Activated CD4-positive, alpha-beta memory T cell treated with anti-CD3 and anti-CD28 coated beads for 36 hours (primary cell): Measurements from ENCODE around the gene CRTC2. TPM values are rescaled to one million over a fixed set of nuclear protein-coding genes. Genes with fewer than 3 reads are reported as not detected.

Experiments
- CTCF ChIA-PET: fragments of 350-600 bp; sonication (Branson Sonifier 250); formaldehyde crosslinking; loops from one replicate; lab custom pipeline; 2021; ENCODE audit warnings: antibody characterized with exemption, inconsistent platforms; lab: Charles Lee
- POLR2A ChIA-PET: fragments of 350-600 bp; sonication (Branson Sonifier 250); formaldehyde crosslinking; loops from one replicate; lab custom pipeline; 2021; ENCODE audit warnings: antibody characterized with exemption; lab: Charles Lee
- DNase-seq: peaks from one replicate; pipeline ENCODE4 v3.0.0-alpha.2; 2020
- H3K27ac Mint-ChIP-seq: one replicate; pipeline ENCODE4 v1.8.0; 2021; ENCODE audit warnings: mixed read lengths
- H3K27me3 Mint-ChIP-seq: one replicate; pipeline ENCODE4 v1.8.0; 2021; ENCODE audit warnings: mixed read lengths
- H3K36me3 Mint-ChIP-seq: one replicate; pipeline ENCODE4 v1.8.0; 2021; ENCODE audit warnings: mixed read lengths
- H3K4me1 Mint-ChIP-seq: one replicate; pipeline ENCODE4 v1.8.0; 2021; ENCODE audit warnings: low read depth, mixed read lengths
- H3K4me3 Mint-ChIP-seq: one replicate; pipeline ENCODE4 v1.8.0; 2021; ENCODE audit warnings: mild to moderate bottlenecking, mixed read lengths
- H3K9me3 Mint-ChIP-seq: one replicate; pipeline ENCODE4 v1.8.0; 2021; ENCODE audit warnings: mixed read lengths
- intact Hi-C: fragments of 100-400 bp; cut with micrococcal nuclease; formaldehyde crosslinking; loops from one replicate; pipeline ENCODE4 v1.15.1; 2023
- total RNA-seq, 2 experiments: library from RNA; stranded (reverse); gene quantifications; one replicate each; pipeline ENCODE4 v1.2.3, GENCODE V29; 2021

The CRTC2 gene
- total RNA-seq, 2 experiments from 2014 or later = 60.8 to 78.0 TPM

- peak overlapping the region; percentile 85 for H3K27ac Mint-ChIP-seq
- H3K27me3 Mint-ChIP-seq = no peaks in the 10 kb centered on the region
- intact Hi-C loops = loop anchor here (10.0 kb wide), 3 partner anchors 313 to 473 kb away; partner anchors contain the start of genes HAX1, S100A3, S100A4 and S100A5
- peaks cover 49% of the 10 kb centered on the region for H3K4me1 Mint-ChIP-seq
- CTCF ChIA-PET = interaction anchor here (1.4 kb wide), 1 partner anchor 15 kb away, joined by 3 read pairs; the partner anchor contains the start of gene DENND4B
- H3K4me3 Mint-ChIP-seq = peak overlapping the region; percentile 76
- POLR2A ChIA-PET = interaction anchor here (0.9 to 1.0 kb wide), 2 partner anchors 12 to 29 kb away, joined by 3 read pairs; partner anchors contain the start of gene RPS27
- no peak for DNase-seq
- H3K9me3 Mint-ChIP-seq = no peaks in the 10 kb centered on the region
- H3K36me3 Mint-ChIP-seq = peaks cover 28% of the 10 kb centered on the region
Observed at GRCh38 chr1:153961421-153961820, 3.0 kb upstream of the CRTC2 start.

DNA sequence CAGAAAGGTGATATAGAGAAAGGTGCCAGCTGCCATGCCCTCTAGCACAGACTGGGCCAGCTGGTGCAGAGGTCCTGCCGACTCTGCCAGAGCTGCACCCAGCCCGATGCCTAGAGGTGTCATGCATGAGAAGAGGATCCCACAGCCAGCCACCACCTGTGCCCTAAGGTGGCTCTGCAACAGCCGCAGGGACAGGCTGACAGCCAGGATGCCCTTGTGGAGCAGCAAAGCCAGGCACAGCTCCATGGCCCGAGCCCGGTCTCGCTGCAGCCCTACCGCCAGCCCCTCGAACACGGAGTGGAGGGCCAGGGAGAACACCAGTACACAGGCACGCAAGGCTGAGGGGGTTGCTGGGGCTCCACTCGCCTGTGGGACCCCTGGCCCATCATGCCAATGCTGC, 1.8 kb upstream of the CRTC2 start:
- POLR2A ChIA-PET = no interaction called here

GRCh38 chr1:153959454-153959853, 1.0 kb upstream of the CRTC2 start:
- H3K36me3 Mint-ChIP-seq = peaks cover 26% of the 10 kb centered on the region
- no peaks in the 10 kb centered on the region for H3K9me3 Mint-ChIP-seq
- ChIA-PET POLR2A (interaction anchor here (0.7 to 4.1 kb wide), 6 partner anchors 7 to 32 kb away, joined by 3 to 23 read pairs (median 4); partner anchors contain the start of genes CREB3L4, DENND4B and JTB), CTCF (interaction anchor here (1.2 to 2.4 kb wide), 3 partner anchors 8 to 28 kb away, joined by 4 to 13 read pairs (median 6); partner anchors contain the start of genes CREB3L4 and DENND4B)
- no peak for DNase-seq
- no peaks in the 10 kb centered on the region for H3K27me3 Mint-ChIP-seq
- H3K4me3 Mint-ChIP-seq = no peak overlapping the region
- H3K27ac Mint-ChIP-seq = peak overlapping the region; percentile 26
- peaks cover 49% of the 10 kb centered on the region for H3K4me1 Mint-ChIP-seq
- intact Hi-C loops = loop anchor here (2.0 to 5.0 kb wide), 2 partner anchors 37 to 327 kb away; partner anchors contain the start of genes CHTOP and GATAD2B

More for the DNA sequence above, 1.8 kb upstream of the CRTC2 start:
- Mint-ChIP-seq H3K36me3 (peaks cover 26% of the 10 kb centered on the region), H3K4me3 (no peak overlapping the region), H3K9me3 (no peaks in the 10 kb centered on the region), H3K27me3 (no peaks in the 10 kb centered on the region), H3K27ac (peak overlapping the region; percentile 26), H3K4me1 (peaks cover 49% of the 10 kb centered on the region)
- DNase-seq = no peak
- intact Hi-C loops = loop anchor here (10.0 kb wide), 3 partner anchors 315 to 475 kb away; partner anchors contain the start of genes HAX1, S100A3, S100A4 and S100A5
- CTCF ChIA-PET = interaction anchor here (2.4 kb wide), 1 partner anchor 14 kb away, joined by 13 read pairs; the partner anchor contains the start of gene DENND4B

DNA sequence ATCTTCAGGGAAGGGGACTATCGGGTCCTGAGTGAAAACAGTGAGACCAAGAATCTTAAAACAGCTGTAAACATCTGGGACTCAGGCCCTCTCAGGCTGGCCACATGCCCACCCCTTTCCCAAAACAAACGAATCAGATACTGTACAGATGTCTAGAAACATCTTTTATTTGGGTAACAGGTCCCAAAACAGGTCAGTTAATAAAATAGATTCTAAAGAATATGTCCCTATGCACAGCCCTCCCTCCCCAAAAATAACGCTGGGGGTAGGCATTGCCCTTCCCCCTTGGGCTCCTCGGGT, 499 bp upstream of the CRTC2 start:
- H3K4me1 Mint-ChIP-seq = peaks cover 50% of the 10 kb centered on the region
- POLR2A ChIA-PET = interaction anchor here (0.7 to 4.1 kb wide), 7 partner anchors 7 to 33 kb away, joined by 3 to 23 read pairs (median 4); partner anchors contain the start of genes CREB3L4, DENND4B, JTB and RPS27

DNA sequence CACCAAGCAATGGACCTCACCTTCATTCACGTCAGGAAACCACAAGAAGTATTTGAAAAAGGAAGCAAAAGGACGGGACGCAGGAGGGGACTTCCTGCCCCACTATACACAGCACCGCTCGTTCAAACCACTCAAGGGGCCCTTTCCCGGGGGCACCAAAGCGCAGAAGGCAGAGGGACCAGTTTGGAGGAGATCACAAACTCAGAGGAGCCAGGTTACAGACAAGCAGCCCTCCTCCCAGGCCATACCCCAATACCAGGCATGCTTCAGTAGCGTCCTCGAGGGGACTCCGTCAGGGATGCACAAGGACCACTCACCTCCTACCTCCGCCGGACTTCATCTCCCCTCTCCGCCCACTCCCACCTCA, 685 bp downstream of the CRTC2 start:
- Mint-ChIP-seq H3K27ac (peak overlapping the region; percentile 96), H3K4me3 (peak overlapping the region; percentile 97), H3K4me1 (peaks cover 51% of the 10 kb centered on the region), H3K36me3 (peaks cover 35% of the 10 kb centered on the region), H3K27me3 (no peaks in the 10 kb centered on the region), H3K9me3 (no peaks in the 10 kb centered on the region)
- peak; percentile 65 for DNase-seq
- CTCF ChIA-PET = interaction anchor here (1.0 to 2.4 kb wide), 3 partner anchors 11 to 92 kb away, joined by 3 to 31 read pairs (median 13); partner anchors contain the start of gene DENND4B
- intact Hi-C loops = loop anchor here (1.0 to 5.0 kb wide), 7 partner anchors 10 to 325 kb away; partner anchors contain the start of genes CHTOP, CREB3L4, GATAD2B and JTB
- POLR2A ChIA-PET = interaction anchor here (1.2 to 4.1 kb wide), 4 partner anchors 9 to 36 kb away, joined by 3 to 23 read pairs (median 17); partner anchors contain the start of genes CREB3L4 and DENND4B

More for the DNA sequence above, 499 bp upstream of the CRTC2 start:
- CTCF ChIA-PET = interaction anchor here (1.0 to 2.4 kb wide), 4 partner anchors 9 to 28 kb away, joined by 3 to 13 read pairs (median 5); partner anchors contain the start of genes CREB3L4, DENND4B and RAB13
- peak overlapping the region; percentile 96 for H3K27ac Mint-ChIP-seq
- H3K27me3 Mint-ChIP-seq = no peaks in the 10 kb centered on the region
- intact Hi-C loops = loop anchor here (1.0 to 5.0 kb wide), 7 partner anchors 8 to 327 kb away; partner anchors contain the start of genes CHTOP, CREB3L4, GATAD2B and JTB
- DNase-seq = no peak
- peak overlapping the region; percentile 97 for H3K4me3 Mint-ChIP-seq
- no peaks in the 10 kb centered on the region for H3K9me3 Mint-ChIP-seq
- peaks cover 31% of the 10 kb centered on the region for H3K36me3 Mint-ChIP-seq

DNA sequence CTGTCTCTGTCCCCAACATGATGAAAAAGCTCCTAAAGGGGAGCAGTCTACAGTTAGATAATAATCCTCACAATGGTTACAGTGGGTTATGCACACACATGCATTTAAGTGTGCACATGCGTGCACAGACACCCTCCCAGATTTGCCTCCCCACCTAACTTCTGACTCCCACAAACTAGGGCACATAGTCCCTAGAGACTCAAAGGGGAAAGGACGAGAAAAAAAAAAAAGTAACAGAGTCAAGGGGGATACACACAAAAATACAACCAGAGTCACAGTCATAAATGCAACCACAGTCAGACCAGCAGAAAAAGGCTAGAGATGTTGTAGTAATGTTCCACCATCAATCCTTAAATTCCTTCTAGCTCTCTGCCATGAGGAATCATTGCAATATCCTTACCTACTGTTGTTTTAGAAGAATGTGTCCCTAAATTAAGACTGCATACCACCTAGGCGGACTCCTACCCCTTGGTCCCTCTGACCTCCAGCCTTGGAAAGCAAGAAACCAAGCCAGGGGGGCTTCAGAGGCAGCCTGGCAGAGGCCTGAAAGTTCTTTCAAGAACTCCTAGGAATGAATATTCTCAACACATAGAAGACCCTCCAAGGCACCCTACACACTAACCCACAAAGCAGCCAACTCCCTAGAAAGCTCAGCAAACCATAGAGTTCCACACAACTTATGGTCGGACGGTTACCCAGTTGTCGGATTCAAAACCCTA, 1.3 kb downstream of the CRTC2 start:
- Mint-ChIP-seq H3K36me3 (peaks cover 36% of the 10 kb centered on the region), H3K27ac (peak overlapping the region; percentile 96), H3K9me3 (no peaks in the 10 kb centered on the region), H3K27me3 (no peaks in the 10 kb centered on the region), H3K4me1 (peaks cover 46% of the 10 kb centered on the region), H3K4me3 (peak overlapping the region; percentile 97)
- CTCF ChIA-PET = interaction anchor here (0.9 to 2.4 kb wide), 6 partner anchors 11 to 323 kb away, joined by 3 to 31 read pairs (median 4); partner anchors contain the start of genes CHTOP, DENND4B, JTB and RAB13
- POLR2A ChIA-PET = interaction anchor here (0.8 to 4.1 kb wide), 6 partner anchors 9 to 35 kb away, joined by 3 to 23 read pairs (median 4); partner anchors contain the start of genes CREB3L4 and DENND4B
- intact Hi-C loops = loop anchor here (5.0 kb wide), 1 partner anchor 325 kb away; the partner anchor contains the start of gene CHTOP
- no peak for DNase-seq

DNA sequence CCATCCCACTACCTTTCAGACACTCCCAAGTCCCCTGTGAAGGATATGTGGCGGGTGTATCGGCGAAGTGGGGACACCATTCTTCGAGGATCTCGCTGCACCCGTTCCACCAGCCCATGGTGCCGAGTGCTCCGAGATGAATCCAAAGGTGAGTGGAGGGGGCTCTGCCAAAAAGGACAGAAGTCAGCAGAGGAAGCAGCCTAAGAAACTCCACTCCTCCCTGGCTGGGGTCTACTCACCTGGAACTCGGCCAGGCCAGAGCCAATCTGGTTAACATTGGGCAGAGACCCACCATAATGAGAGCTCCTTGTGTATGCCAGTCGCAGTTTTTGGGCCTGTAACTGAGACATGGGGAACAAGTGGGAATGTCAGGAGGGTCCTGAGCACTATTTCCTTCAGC, 3.6 kb downstream of the CRTC2 start:
- ChIA-PET CTCF (interaction anchor here (1.1 kb wide), 1 partner anchor 9 kb away, joined by 4 read pairs; the partner anchor contains the start of gene DENND4B), POLR2A (interaction anchor here (3.3 kb wide), 1 partner anchor 9 kb away, joined by 21 read pairs; the partner anchor contains the start of gene DENND4B)
- intact Hi-C loops = loop anchor here (5.0 kb wide), 1 partner anchor 323 kb away; the partner anchor contains the start of gene CHTOP
- no peak for DNase-seq
- Mint-ChIP-seq H3K27ac (peak overlapping the region; percentile 47), H3K36me3 (peaks cover 40% of the 10 kb centered on the region), H3K27me3 (no peaks in the 10 kb centered on the region), H3K4me3 (no peak overlapping the region), H3K9me3 (no peaks in the 10 kb centered on the region), H3K4me1 (peaks cover 33% of the 10 kb centered on the region)

GRCh38 chr1:153953859-153954365, 4.5 kb downstream of the CRTC2 start:
- intact Hi-C loops = no loop called here
- H3K27ac Mint-ChIP-seq = peak overlapping the region; percentile 47
- H3K4me3 Mint-ChIP-seq = no peak overlapping the region
- H3K4me1 Mint-ChIP-seq = peaks cover 31% of the 10 kb centered on the region
- H3K36me3 Mint-ChIP-seq = peaks cover 40% of the 10 kb centered on the region
- ChIA-PET POLR2A (interaction anchor here (0.9 kb wide), 1 partner anchor 24 kb away, joined by 3 read pairs; the partner anchor contains the start of gene JTB), CTCF (interaction anchor here (1.1 to 1.6 kb wide), 2 partner anchors 8 to 33 kb away, joined by 4 to 5 read pairs; partner anchors contain the start of gene DENND4B)
- no peak for DNase-seq
- H3K27me3 Mint-ChIP-seq = no peaks in the 10 kb centered on the region
- no peaks in the 10 kb centered on the region for H3K9me3 Mint-ChIP-seq

DNA sequence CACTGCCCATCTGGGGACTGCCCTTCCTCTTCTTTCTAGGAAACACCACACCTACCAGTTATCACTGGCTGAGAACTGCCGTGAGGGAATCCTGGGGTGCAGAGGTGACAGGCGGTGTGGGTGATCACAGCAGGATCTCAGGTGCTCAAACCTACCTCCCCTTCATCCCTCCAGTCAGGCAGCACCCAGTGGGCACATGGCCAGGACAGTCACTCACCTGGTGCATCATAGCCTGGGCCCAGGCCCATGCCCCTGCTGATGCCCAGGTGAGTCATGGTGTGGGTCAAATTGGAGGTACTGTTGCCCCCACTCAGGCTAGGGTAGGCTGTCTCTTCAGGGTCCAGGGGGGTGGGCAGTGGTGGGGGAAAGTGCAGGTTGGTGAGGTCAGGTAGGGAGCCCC, 6.6 kb downstream of the CRTC2 start:
- ChIA-PET CTCF (no interaction called here), POLR2A (no interaction called here)
- intact Hi-C loops = no loop called here
- H3K27ac Mint-ChIP-seq = no peak overlapping the region
- no peak overlapping the region for H3K4me3 Mint-ChIP-seq
- no peaks in the 10 kb centered on the region for H3K9me3 Mint-ChIP-seq
- peaks cover 26% of the 10 kb centered on the region for H3K4me1 Mint-ChIP-seq
- DNase-seq = no peak
- peaks cover 38% of the 10 kb centered on the region for H3K36me3 Mint-ChIP-seq
- H3K27me3 Mint-ChIP-seq = no peaks in the 10 kb centered on the region

DNA sequence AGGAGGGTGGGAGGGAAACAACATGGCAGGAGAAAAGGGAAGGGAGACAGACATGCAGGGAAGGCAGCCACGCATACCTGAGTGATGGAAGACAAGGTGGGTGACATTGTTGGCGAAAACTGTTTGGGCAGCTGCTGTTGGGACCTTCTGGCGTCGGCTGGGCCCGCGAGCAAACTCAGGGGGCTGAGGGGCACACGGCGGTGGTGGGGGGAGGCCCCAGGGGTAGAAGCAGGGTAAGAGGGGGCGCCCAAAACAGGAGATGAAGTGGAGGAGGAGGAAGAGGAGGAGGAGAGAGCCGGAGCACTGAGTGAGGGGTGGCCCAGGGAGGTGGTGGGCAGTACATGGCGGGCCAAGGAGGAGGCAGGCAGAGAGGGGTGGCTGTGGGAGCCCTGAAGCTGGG, 7.2 kb downstream of the CRTC2 start:
- Mint-ChIP-seq H3K27ac (peak overlapping the region; percentile 16), H3K4me1 (peaks cover 22% of the 10 kb centered on the region), H3K4me3 (no peak overlapping the region), H3K9me3 (no peaks in the 10 kb centered on the region), H3K36me3 (peaks cover 38% of the 10 kb centered on the region), H3K27me3 (no peaks in the 10 kb centered on the region)
- ChIA-PET POLR2A (interaction anchor here (0.9 kb wide), 1 partner anchor 11 kb away, joined by 3 read pairs; no protein-coding TSS in a partner anchor), CTCF (interaction anchor here (1.0 kb wide), 1 partner anchor 153 kb away, joined by 3 read pairs; no protein-coding TSS in a partner anchor)
- intact Hi-C loops = no loop called here
- no peak for DNase-seq
